Peyer's patch (tissue), 4 donors: ENCODE data around the gene SLC7A7.
"Not testable (repeated sequence)": the region's sequence is repeated elsewhere in the genome, so short reads cannot be mapped to it uniquely, and the experiment has no call there.

ENCODE experiments used
- POLR2A ChIP-seq, 2 donors: fragments of 450-650 bp; IDR thresholded peaks; one replicate each; pipeline ENCODE4 v1.5.1; 2017; ENCODE audit warnings: antibody characterized with exemption in 2 of 2, mild to moderate bottlenecking in 2 of 2, moderate library complexity in 2 of 2
- TF ChIP-seq, protein P1 (sequence below), 6 experiments: fragments of 450-650 bp in 4 of 6; fragments of 200-600 bp in 2 of 6; sonication (generic) in 1 of 6; IDR thresholded peaks; one replicate each; pipeline ENCODE4 v1.5.1; 2017 to 2019; ENCODE audit warnings: antibody characterized with exemption in 6 of 6, mild to moderate bottlenecking in 3 of 6, moderate library complexity in 1 of 6

DNA sequence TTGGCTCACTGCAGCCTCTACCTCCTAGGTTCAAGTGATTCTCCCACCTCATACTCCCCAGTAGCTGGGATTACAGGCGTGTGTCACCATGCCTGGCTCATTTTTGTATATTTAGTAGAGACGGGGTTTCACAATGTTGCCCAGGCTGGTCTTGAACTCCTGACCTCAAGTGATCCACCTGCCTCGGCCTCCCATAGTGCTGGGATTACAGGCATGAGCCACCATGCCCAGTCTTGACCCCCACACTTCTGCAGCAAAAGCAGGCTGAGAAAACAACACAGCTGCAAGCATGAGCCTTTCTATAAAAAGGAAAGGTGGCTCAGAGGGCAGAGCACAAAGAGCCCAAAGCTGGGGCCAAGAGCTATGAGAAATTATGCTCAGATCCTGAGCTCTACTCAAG lies 45.1 kb upstream of the SLC7A7 start:
- TF ChIP-seq, protein P1, sequence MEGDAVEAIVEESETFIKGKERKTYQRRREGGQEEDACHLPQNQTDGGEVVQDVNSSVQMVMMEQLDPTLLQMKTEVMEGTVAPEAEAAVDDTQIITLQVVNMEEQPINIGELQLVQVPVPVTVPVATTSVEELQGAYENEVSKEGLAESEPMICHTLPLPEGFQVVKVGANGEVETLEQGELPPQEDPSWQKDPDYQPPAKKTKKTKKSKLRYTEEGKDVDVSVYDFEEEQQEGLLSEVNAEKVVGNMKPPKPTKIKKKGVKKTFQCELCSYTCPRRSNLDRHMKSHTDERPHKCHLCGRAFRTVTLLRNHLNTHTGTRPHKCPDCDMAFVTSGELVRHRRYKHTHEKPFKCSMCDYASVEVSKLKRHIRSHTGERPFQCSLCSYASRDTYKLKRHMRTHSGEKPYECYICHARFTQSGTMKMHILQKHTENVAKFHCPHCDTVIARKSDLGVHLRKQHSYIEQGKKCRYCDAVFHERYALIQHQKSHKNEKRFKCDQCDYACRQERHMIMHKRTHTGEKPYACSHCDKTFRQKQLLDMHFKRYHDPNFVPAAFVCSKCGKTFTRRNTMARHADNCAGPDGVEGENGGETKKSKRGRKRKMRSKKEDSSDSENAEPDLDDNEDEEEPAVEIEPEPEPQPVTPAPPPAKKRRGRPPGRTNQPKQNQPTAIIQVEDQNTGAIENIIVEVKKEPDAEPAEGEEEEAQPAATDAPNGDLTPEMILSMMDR (IDR thresholded peaks at IDR 0.05), result not testable (repeated sequence)
- TF ChIP-seq POLR2A (IDR thresholded peaks at IDR 0.05), result not testable (repeated sequence)
